Body of pancreas (tissue), 4 donors: ENCODE measurements around the gene NFIA.

ENCODE experiments used
- POLR2A ChIP-seq, 3 donors: fragments of 450-650 bp; IDR thresholded peaks; one replicate each; pipeline ENCODE4 v1.6.1; 2016; ENCODE audit warnings: antibody characterized with exemption in 3 of 3, mild to moderate bottlenecking in 2 of 3
- TF ChIP-seq, protein P1 (sequence below), 7 experiments: fragments of 450-650 bp in 4 of 7; fragments of 200-600 bp in 3 of 7; sonication (generic) in 3 of 7; IDR thresholded peaks; one replicate each; pipeline ENCODE4 v1.5.1; 2016 to 2019; ENCODE audit warnings: antibody characterized with exemption in 7 of 7

- TF ChIP-seq, protein P1, sequence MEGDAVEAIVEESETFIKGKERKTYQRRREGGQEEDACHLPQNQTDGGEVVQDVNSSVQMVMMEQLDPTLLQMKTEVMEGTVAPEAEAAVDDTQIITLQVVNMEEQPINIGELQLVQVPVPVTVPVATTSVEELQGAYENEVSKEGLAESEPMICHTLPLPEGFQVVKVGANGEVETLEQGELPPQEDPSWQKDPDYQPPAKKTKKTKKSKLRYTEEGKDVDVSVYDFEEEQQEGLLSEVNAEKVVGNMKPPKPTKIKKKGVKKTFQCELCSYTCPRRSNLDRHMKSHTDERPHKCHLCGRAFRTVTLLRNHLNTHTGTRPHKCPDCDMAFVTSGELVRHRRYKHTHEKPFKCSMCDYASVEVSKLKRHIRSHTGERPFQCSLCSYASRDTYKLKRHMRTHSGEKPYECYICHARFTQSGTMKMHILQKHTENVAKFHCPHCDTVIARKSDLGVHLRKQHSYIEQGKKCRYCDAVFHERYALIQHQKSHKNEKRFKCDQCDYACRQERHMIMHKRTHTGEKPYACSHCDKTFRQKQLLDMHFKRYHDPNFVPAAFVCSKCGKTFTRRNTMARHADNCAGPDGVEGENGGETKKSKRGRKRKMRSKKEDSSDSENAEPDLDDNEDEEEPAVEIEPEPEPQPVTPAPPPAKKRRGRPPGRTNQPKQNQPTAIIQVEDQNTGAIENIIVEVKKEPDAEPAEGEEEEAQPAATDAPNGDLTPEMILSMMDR (IDR thresholded peaks at IDR 0.05), result no peak
- TF ChIP-seq POLR2A (IDR thresholded peaks at IDR 0.05), result no peak
Measured at GRCh38 chr1:61320575-61320974, 238.2 kb downstream of the NFIA start.
